GM12878 (cell line): ENCODE results near the gene AMBRA1. TPM values are rescaled to one million over a fixed set of nuclear protein-coding genes. Genes with fewer than 3 reads are reported as not detected.

Experiments used
- ATAC-seq: fragments of 200-7000 bp; cut with Tn5 transposase; 3 replicates; pipeline ENCODE4 v1.9.1; 2020; ENCODE audit warnings: mild to moderate bottlenecking, moderate library complexity
- BruUV-seq: library from RNA; stranded (reverse); fragments of 400-500 nt; replicated peaks from 2 replicates; lab custom pipeline; 2021; lab: Mats Ljungman, UMichigan
- CTCF ChIA-PET: fragments of 300-600 bp; sonication (Branson Sonifier 250); formaldehyde crosslinking; extraction: SDS; loops from one replicate; lab custom pipeline; 2021; ENCODE audit warnings: inconsistent platforms; lab: Yijun Ruan, JAX
- POLR2A ChIA-PET: fragments of 350-600 bp; formaldehyde crosslinking; extraction: SDS; loops from one replicate; lab custom pipeline; 2021; ENCODE audit warnings: inconsistent platforms; lab: Charles Lee
- RAD21 ChIA-PET: fragments of 300-600 bp; sonication (Branson Sonifier 250); formaldehyde crosslinking; loops from one replicate; lab custom pipeline; 2023; ENCODE audit warnings: antibody characterized with exemption; ENCODE audit not compliant: unreplicated experiment; lab: Charles Lee
- SMC1A ChIA-PET: fragments of 300-600 bp; sonication (Branson Sonifier 250); formaldehyde crosslinking; loops from one replicate; lab custom pipeline; 2023; ENCODE audit not compliant: unreplicated experiment, uncharacterized antibody; lab: Charles Lee
- DNase-seq: peaks from one replicate; pipeline ENCODE4 v3.0.0-alpha.2; 2011; ENCODE audit warnings: low read depth, low spot score
- FAIRE-seq: peaks from 3 replicates; lab custom pipeline; 2011; peaks lifted over from hg19 to GRCh38; lab: Jason Lieb, UNC
- H2AFZ ChIP-seq: 2 replicates; pipeline ENCODE4 v1.6.0; 2011; ENCODE audit warnings: low read depth, low read length, control low read depth; ENCODE audit not compliant: control insufficient read depth
- H3K27ac ChIP-seq: 2 replicates; pipeline ENCODE4 v1.5.1; 2011; ENCODE audit warnings: control low read depth; ENCODE audit not compliant: control insufficient read depth, insufficient read depth
- H3K27me3 ChIP-seq, 2 experiments: replicated peaks in 1 of 2; 2 replicates each; pipeline versions ENCODE4 v1.6.0 to v1.6.1; 2011; ENCODE audit warnings: low read length in 1 of 2; ENCODE audit not compliant: control insufficient read depth in 2 of 2, insufficient read depth in 2 of 2
- H3K36me3 ChIP-seq, 2 experiments: 2 replicates each; pipeline ENCODE4 v1.5.1; 2011; ENCODE audit warnings: low read length in 1 of 2; ENCODE audit not compliant: control insufficient read depth in 2 of 2, insufficient read depth in 2 of 2
- H3K4me1 ChIP-seq: 2 replicates; pipeline ENCODE4 v1.6.1; 2011; ENCODE audit warnings: mild to moderate bottlenecking, low read length, moderate library complexity, mixed read lengths; ENCODE audit not compliant: control insufficient read depth, insufficient read depth
- H3K4me2 ChIP-seq: 2 replicates; pipeline ENCODE4 v1.6.0; 2011; ENCODE audit warnings: control low read depth; ENCODE audit not compliant: control insufficient read depth, insufficient read depth
- H3K4me3 ChIP-seq: fragments of 200-600 bp; sonication (generic); 2 replicates; pipeline ENCODE4 v1.5.1; 2016
- H3K79me2 ChIP-seq: 2 replicates; pipeline ENCODE4 v1.6.0; 2011; ENCODE audit warnings: low read length; ENCODE audit not compliant: control insufficient read depth, insufficient read depth
- H3K9ac ChIP-seq: 2 replicates; pipeline ENCODE4 v1.8.0; 2011; ENCODE audit warnings: low read length, control low read depth, mixed read lengths; ENCODE audit not compliant: control insufficient read depth, insufficient read depth
- H3K9me3 ChIP-seq: replicated peaks from 3 replicates; pipeline ENCODE4 v1.5.1; 2011; ENCODE audit warnings: mild to moderate bottlenecking, low read length; ENCODE audit not compliant: control insufficient read depth, insufficient read depth
- H4K20me1 ChIP-seq: 2 replicates; pipeline ENCODE4 v1.6.0; 2011; ENCODE audit not compliant: control insufficient read depth, insufficient read depth
- ASH2L ChIP-seq: fragments of 300-600, 200-600 bp; sonication (generic); IDR thresholded peaks from 2 replicates; pipeline ENCODE4 v1.6.1; 2017; ENCODE audit warnings: low read depth, mild to moderate bottlenecking, borderline replicate concordance
- CBX5 ChIP-seq: sonication (generic); IDR thresholded peaks from 2 replicates; pipeline ENCODE4 v1.6.1; 2016; ENCODE audit warnings: low read depth, moderate library complexity, mild to moderate bottlenecking, inconsistent platforms
- KAT2A ChIP-seq: conservative IDR thresholded peaks from 2 replicates; pipeline ENCODE4 v1.6.1; 2011; ENCODE audit warnings: low read depth, low read length; ENCODE audit not compliant: control insufficient read depth
- PML ChIP-seq: IDR thresholded peaks from 2 replicates; pipeline ENCODE4 v1.6.1; 2012; ENCODE audit warnings: low read length, inconsistent platforms
- SUZ12 ChIP-seq: fragments of 200-600 bp; sonication (generic); IDR thresholded peaks from one replicate; pipeline ENCODE4 v1.6.1; 2018; ENCODE audit warnings: antibody characterized with exemption, mild to moderate bottlenecking; ENCODE audit not compliant: unreplicated experiment
- YBX1 ChIP-seq: fragments of 450-650 bp; IDR thresholded peaks from 2 replicates; pipeline ENCODE4 v1.6.1; 2016; ENCODE audit warnings: antibody characterized with exemption
- ZBTB33 ChIP-seq: fragments of 450-650 bp; IDR thresholded peaks from 2 replicates; pipeline ENCODE4 v1.6.1; 2017; ENCODE audit warnings: mild to moderate bottlenecking
- ZNF217 ChIP-seq: fragments of 450-650 bp; IDR thresholded peaks from 2 replicates; pipeline ENCODE4 v1.6.1; 2017; ENCODE audit warnings: antibody characterized with exemption, mild to moderate bottlenecking
- ZNF622 ChIP-seq: fragments of 450-650 bp; IDR thresholded peaks from 2 replicates; pipeline ENCODE4 v1.6.1; 2017; ENCODE audit warnings: mild to moderate bottlenecking, inconsistent platforms
- WGBS: methylation state at CpG from one replicate; pipeline ENCODE4 v1.1.6; 2016; ENCODE audit warnings: low lambda C conversion rate; ENCODE audit not compliant: insufficient replicate concordance, insufficient coverage; ENCODE audit errors: missing lambda C conversion rate; 5-methylcytosine and 5-hydroxymethylcytosine counted together
- in situ Hi-C: fragments of 300-500 bp; cut with MboI; formaldehyde crosslinking; loops from 9 replicates; pipeline ENCODE4 v1.14.3; 2018; ENCODE audit warnings: mixed read lengths
- intact Hi-C: fragments of 100-400 bp; cut with micrococcal nuclease; formaldehyde crosslinking; loops from one replicate; pipeline ENCODE4 v1.14.2; 2022; ENCODE audit not compliant: unreplicated experiment
- polyA plus RNA-seq, 11 experiments: library from polyadenylated mRNA; depleted of rRNA in 4 of 11; unstranded in 6 of 11; stranded (reverse) in 5 of 11; fragments of >200 nt; fragmentation: Nextera tagmentation in 4 of 11; fragmentation: Illumina TruSeq in 1 of 11; extraction: Ambion mirVana in 4 of 11; extraction: Trizol in 1 of 11; gene quantifications; 1 replicate in 1 of 11; 2 replicates in 10 of 11; pipeline versions ENCODE4 v1.2.1 to v1.2.3, GENCODE V29; 2011 to 2016; ENCODE audit warnings: inconsistent platforms in 2 of 11, missing spikeins in 2 of 11, low read depth in 1 of 11
- total RNA-seq, 4 experiments: library from RNA; depleted of rRNA in 3 of 4; stranded (reverse); fragments of >200 nt in 3 of 4; fragmentation: Illumina TruSeq in 1 of 4; extraction: Trizol in 1 of 4; gene quantifications; 2 replicates each; pipeline versions ENCODE4 v1.2.1 to v1.2.3, GENCODE V29; 2013 to 2021
- TF ChIP-seq, protein P1 (sequence below): IDR thresholded peaks from 2 replicates; pipeline ENCODE4 v1.6.1; 2012; ENCODE audit warnings: mild to moderate bottlenecking, low read depth, low read length

The AMBRA1 gene
- total and polyA plus RNA-seq, 10 of the 15 experiments (the other 5 are each of a cell fraction or from before 2014, with no cell fraction given): 0.57 to 34.3 (median 13.7) TPM

DNA sequence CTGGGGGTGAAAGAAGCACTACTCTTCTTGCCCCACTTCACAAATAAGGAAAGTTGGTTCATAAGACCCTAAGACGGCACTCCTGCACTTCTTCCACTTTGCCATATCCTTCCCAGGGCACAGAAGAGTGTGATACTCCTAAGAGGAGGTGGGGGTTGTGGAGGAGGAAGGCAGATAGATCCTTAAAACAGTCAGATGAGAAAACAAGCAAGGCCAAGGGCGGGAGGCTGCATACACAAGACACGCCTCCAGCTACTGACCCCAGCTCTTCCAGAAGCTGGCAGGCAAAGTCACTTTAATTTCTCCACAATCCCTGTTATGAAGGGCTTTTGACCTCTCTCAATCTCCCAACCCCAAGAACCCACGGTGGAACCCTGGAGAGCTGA is 200.6 kb downstream of the AMBRA1 start (continued):
- TF ChIP-seq ZBTB33: no peak
- TF ChIP-seq ZNF217: no peak
- TF ChIP-seq ASH2L: no peak

GRCh38 chr11:46392421-46393230 is 201.2 kb downstream of the AMBRA1 start:
- peaks cover 6% of the 10 kb centered on the region for H3K4me1 ChIP-seq
- no peaks in the 10 kb centered on the region for H3K79me2 ChIP-seq
- POLR2A ChIA-PET: interaction anchor here (1.4 to 1.8 kb wide), 2 partner anchors 84 to 97 kb away, joined by 4 to 6 read pairs; no protein-coding TSS in a partner anchor
- ATAC-seq (peak; percentile 85), FAIRE-seq (peak; percentile 81), DNase-seq (no peak)
- BruUV-seq: no TSS peak
- H3K4me2 ChIP-seq: peak overlapping the region; percentile 89
- H3K9me3 ChIP-seq: no peaks in the 10 kb centered on the region
- RAD21 ChIA-PET: interaction anchor here (0.5 to 2.9 kb wide), 13 partner anchors 32 to 308 kb away, joined by 3 to 11 read pairs (median 4); partner anchors contain the start of genes ARHGAP1, DGKZ and ZNF408
- H3K27ac ChIP-seq: no peak overlapping the region
- no peaks in the 10 kb centered on the region for H4K20me1 ChIP-seq
- CTCF ChIA-PET: interaction anchor here (0.5 to 6.7 kb wide), 15 partner anchors 22 to 226 kb away, joined by 3 to 94 read pairs (median 3); partner anchors contain the start of gene ATG13
- 16% methylated on average over 47 of the region's 71 CpGs for WGBS
- H3K9ac ChIP-seq: no peak overlapping the region
- SMC1A ChIA-PET: interaction anchor here (0.7 to 1.6 kb wide), 5 partner anchors 9 to 136 kb away, joined by 3 to 8 read pairs (median 3); no protein-coding TSS in a partner anchor
- peaks cover 0 to 12% of the 10 kb centered on the region in 2 experiments; a peak in 3 of 4 replicates for H3K36me3 ChIP-seq
- H2AFZ ChIP-seq: no peak overlapping the region
- H3K27me3 ChIP-seq: peaks cover 12 to 13% of the 10 kb centered on the region in 2 experiments
- intact Hi-C loops (no loop called here), in situ Hi-C loops (loop anchor here (10.0 kb wide), 1 partner anchor 142 kb away; no protein-coding TSS in a partner anchor)
- peak overlapping the region; percentile 57; the same call in 1 of the 2 replicates for H3K4me3 ChIP-seq
- peak; percentile 46 for TF ChIP-seq SUZ12
- TF ChIP-seq YBX1: no peak
- no peak for TF ChIP-seq KAT2A
- TF ChIP-seq CBX5: no peak
- no peak for TF ChIP-seq ZNF622
- no peak for TF ChIP-seq PML
- TF ChIP-seq, protein P1, sequence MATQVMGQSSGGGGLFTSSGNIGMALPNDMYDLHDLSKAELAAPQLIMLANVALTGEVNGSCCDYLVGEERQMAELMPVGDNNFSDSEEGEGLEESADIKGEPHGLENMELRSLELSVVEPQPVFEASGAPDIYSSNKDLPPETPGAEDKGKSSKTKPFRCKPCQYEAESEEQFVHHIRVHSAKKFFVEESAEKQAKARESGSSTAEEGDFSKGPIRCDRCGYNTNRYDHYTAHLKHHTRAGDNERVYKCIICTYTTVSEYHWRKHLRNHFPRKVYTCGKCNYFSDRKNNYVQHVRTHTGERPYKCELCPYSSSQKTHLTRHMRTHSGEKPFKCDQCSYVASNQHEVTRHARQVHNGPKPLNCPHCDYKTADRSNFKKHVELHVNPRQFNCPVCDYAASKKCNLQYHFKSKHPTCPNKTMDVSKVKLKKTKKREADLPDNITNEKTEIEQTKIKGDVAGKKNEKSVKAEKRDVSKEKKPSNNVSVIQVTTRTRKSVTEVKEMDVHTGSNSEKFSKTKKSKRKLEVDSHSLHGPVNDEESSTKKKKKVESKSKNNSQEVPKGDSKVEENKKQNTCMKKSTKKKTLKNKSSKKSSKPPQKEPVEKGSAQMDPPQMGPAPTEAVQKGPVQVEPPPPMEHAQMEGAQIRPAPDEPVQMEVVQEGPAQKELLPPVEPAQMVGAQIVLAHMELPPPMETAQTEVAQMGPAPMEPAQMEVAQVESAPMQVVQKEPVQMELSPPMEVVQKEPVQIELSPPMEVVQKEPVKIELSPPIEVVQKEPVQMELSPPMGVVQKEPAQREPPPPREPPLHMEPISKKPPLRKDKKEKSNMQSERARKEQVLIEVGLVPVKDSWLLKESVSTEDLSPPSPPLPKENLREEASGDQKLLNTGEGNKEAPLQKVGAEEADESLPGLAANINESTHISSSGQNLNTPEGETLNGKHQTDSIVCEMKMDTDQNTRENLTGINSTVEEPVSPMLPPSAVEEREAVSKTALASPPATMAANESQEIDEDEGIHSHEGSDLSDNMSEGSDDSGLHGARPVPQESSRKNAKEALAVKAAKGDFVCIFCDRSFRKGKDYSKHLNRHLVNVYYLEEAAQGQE: peak; percentile 100
